GM21717 (cell line): ENCODE data around the gene ELK1.
"Not testable (repeated sequence)": the region's sequence is repeated elsewhere in the genome, so short reads cannot be mapped to it uniquely, and the experiment has no call there.

Experiments
- ATAC-seq: cut with Tn5 transposase; IDR thresholded peaks from one replicate; pipeline ENCODE4 v1.9.1; 2021; ENCODE audit warnings: mild to moderate bottlenecking, moderate library complexity; ENCODE audit not compliant: unreplicated experiment

The ELK1 gene

GRCh38 chrX:47650164-47651042 is at the start of gene ELK1:
TSS of gene ELK1 (minus strand) at chrX:47650563. CDS start at chrX:47641441, 9,122 bp downstream.
- ATAC-seq = peak; percentile 89

- no peak for ATAC-seq
Measured at GRCh38 chrX:47697181-47697580, 46.8 kb upstream of the ELK1 start.

DNA sequence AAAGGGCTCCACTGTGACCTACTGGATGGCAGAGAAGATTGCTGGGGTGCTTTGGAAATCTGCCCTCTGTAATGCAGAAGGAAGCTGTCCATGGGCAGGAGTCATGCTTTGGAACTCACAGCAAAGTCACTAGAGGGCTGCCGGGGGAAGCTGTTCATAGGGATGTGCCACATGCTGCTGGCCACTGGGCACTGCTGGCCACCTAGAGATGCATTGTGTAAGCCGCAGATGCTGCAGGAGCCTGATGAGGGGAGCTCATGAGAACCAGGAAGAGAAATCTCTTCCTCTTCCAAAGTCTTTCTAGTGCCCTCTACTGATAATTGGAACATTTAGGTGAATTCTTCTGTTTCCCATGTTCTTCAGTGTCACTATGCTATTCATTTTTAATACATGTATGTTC is 39.8 kb upstream of the ELK1 start:
- no peak for ATAC-seq

GRCh38 chrX:47687263-47687662 is 36.9 kb upstream of the ELK1 start:
- ATAC-seq = no peak

GRCh38 chrX:47683829-47684205 is 33.5 kb upstream of the ELK1 start:
- no peak for ATAC-seq

- no peak for ATAC-seq
Measured at GRCh38 chrX:47683184-47683828, 32.9 kb upstream of the ELK1 start.

GRCh38 chrX:47675959-47676859 is 25.8 kb upstream of the ELK1 start:
- not testable (repeated sequence) for ATAC-seq

- ATAC-seq = no peak
Measured at GRCh38 chrX:47674776-47675175, 24.4 kb upstream of the ELK1 start.

DNA sequence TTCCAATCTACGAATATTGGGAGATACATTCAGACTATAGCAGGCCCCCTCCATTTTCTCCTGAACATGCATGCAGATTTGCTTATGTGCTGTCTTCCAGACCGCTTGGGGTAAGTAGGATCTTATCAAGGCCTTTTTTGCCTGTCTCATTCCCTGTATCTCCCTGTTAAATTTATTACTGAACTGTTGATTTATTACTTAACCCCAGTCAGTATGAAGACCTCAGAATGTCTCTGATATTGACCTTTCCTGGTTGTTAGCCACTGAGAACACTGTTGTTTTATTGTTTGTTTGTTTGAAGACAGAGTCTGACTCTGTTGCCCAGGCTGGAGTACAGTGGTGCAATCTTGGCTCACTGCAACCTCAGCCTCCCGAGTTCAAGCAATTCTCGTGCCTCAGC is 15.4 kb upstream of the ELK1 start:
- ATAC-seq = not testable (repeated sequence)

- no peak for ATAC-seq
Measured at GRCh38 chrX:47664737-47665136, 14.4 kb upstream of the ELK1 start.

DNA sequence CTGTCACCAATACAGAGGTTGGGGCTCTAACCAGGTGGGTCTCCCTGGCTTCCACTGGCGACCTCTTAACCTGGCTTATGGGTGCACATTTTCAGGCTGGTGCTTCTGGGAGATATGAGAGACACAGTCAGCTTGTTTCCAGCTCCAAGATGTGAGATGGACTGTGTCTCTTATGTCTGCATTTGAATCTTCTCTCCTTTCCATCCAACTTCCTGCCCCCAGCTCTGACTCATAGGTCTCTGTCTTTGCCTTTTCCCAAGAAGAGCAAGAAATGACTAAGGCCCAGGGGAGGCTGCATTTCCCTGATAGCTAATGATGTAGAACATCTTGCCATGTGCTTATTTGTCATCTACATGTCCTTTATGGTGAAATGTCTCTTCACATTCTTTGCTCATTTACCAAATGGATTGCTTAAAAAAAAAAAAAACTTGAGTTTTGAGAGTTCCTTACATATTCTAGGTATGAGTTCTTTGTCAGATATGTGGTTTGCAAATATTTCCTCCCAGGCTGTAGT is 11.8 kb upstream of the ELK1 start:
- ATAC-seq = no peak

DNA sequence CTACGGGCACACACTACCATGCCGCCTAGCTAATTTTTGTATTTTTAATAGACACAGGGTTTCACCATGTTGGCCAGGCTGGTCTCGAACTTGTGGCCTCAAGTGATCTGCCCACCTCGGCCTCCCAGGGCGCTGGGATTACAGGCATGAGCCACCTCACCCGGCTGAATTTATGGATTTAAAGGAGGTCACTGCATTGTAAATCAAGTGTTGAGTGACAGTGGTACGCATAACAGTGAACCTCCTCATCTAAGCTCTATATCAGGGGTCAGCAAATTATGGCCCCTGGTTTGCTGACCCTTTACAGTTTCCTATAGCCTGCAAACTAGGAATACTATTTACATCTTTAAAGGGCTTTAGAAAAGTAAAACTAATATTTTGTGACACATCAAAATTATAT is 11.2 kb upstream of the ELK1 start:
- no peak for ATAC-seq

DNA sequence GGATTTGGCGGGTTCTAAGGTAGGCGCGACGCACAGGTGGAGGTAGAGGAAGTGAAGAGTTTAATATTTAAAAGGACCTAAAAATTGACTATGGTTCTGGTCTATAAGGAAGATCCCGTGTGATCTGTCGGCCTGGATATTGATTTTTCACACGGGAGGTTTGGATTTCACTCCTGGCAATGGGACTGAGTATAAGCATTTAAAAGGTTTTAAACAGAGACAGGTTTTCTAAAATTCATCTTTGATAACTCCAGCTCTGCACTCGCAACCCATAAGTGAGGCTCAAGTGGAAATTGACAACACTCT is 9.0 kb upstream of the ELK1 start:
- no peak for ATAC-seq

- ATAC-seq = peak; percentile 80
Measured at GRCh38 chrX:47658684-47659420, 8.5 kb upstream of the ELK1 start, which contains the start of gene UXT. TSS of gene UXT (minus strand) at chrX:47659180. CDS start at chrX:47658927, 253 bp downstream.

- ATAC-seq = no peak
Measured at GRCh38 chrX:47658301-47658683, 7.9 kb upstream of the ELK1 start.

DNA sequence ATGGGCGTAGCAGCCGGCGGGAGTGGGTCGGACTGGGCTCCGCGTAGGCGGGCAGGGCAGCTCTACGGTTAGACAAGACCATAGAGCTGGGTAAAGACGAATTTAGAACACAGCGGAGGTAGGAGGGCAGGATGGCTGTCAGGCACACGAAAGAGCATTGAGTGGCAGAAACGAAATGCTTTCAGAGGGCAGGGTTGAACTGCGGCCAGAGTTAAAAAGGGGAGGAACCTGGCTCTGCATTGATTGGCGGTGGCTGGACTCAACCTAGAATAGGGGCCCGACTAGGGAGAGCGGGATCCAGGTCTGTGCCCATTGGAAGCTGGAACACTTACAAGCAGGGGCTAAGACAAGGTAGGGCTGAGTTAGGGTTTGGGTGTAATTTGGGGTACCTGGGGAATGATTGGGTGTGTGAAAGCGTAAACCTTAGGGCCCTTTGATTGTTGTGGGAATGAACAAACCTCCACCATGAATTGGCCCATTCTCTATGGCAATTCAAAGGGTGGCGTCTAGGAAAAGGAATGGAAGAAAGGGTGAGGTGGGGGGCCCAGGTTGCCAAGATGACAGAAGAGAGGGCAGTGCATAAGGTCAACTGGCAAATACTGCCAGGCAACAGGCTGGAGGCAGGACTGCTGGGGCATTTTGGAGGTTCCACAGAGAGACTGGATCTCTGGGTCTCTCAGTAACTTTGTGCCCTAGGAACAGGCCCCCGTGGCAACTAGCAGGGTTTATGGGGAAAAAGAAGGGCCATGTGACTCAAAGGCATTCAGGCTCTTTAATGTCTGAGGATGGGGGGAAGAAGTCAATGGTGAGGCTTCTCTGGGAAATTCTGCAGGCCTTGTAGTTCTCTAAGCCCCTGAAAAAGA is 911 bp upstream of the ELK1 start:
- ATAC-seq = no peak

GRCh38 chrX:47649781-47650163 is 591 bp downstream of the ELK1 start:
- no peak for ATAC-seq

DNA sequence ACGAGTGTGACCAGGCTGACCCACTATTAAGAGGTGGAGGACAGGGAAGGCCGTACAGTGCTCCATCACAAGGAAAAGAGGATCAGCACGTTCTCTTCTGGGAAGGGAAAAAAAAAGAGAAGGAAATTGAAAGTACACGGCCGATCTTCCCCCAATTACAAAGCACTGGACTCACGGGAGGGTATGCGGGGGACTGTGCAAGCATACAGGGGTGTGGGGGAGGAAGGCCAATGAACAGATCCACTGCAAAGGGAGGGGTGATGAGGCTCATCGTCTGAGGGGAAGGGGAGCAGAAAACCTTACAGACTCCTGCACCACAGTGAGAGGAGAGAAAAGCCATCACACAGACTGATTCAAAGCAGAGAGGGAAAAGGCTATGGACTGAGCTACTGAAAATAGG is 1.1 kb downstream of the ELK1 start:
- no peak for ATAC-seq

- no peak for ATAC-seq
Measured at GRCh38 chrX:47648376-47648775, 2.0 kb downstream of the ELK1 start.

DNA sequence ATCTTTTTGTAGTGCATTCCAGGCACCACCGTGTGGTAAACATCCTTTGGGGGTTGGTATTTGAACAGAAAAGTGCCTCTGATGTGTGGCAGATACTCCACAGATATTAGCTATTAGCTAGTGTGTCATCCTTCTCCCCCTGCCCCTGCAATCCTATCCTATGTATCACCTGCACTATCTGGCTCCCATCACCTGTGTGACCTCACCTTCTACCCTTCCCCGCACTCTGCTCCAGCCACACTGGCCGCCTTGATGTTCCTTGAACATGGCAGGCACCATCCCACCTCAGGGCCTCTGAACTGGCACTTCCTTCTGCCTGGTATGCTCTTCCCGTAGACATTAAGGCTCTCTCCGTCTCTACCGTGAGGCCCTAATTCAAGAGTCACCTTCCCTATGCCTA is 3.7 kb downstream of the ELK1 start:
- ATAC-seq = no peak
